GM23338 (cell line): ENCODE measurements around the gene MAPK6. TPM values are rescaled to one million over a fixed set of nuclear protein-coding genes. Genes with fewer than 3 reads are reported as not detected.

Experiments
- ATAC-seq: fragments of 200-7000 bp; cut with Tn5 transposase; 3 replicates; pipeline ENCODE4 v1.9.1; 2020
- DNase-seq: peaks from one replicate; pipeline ENCODE4 v3.0.0-alpha.2; 2015; ENCODE audit warnings: low spot score
- H2AFZ ChIP-seq: fragments of 200-600 bp; sonication (generic); 2 replicates; pipeline ENCODE4 v1.8.0; 2016; ENCODE audit warnings: antibody characterized with exemption, mild to moderate bottlenecking, moderate library complexity
- H3F3A ChIP-seq: fragments of 200-600 bp; sonication (generic); replicated peaks from 2 replicates; pipeline ENCODE4 v1.8.0; 2017; ENCODE audit warnings: antibody characterized with exemption, mixed run types, low read depth
- H3K27ac ChIP-seq: fragments of 200-600 bp; sonication (generic); 2 replicates; pipeline ENCODE4 v1.6.1; 2016; ENCODE audit warnings: low read depth
- H3K27me3 ChIP-seq: fragments of 200-600 bp; sonication (generic); 2 replicates; pipeline ENCODE4 v1.8.0; 2016; ENCODE audit warnings: mild to moderate bottlenecking, mixed run types, moderate library complexity; ENCODE audit not compliant: insufficient read depth
- H3K36me3 ChIP-seq: fragments of 200-600 bp; sonication (generic); 2 replicates; pipeline ENCODE4 v1.8.0; 2016; ENCODE audit warnings: mild to moderate bottlenecking; ENCODE audit not compliant: insufficient read depth
- H3K4me1 ChIP-seq: fragments of 200-600 bp; sonication (generic); 2 replicates; pipeline ENCODE4 v1.8.0; 2016; ENCODE audit warnings: mild to moderate bottlenecking, moderate library complexity; ENCODE audit not compliant: insufficient read depth
- H3K4me2 ChIP-seq: fragments of 200-600 bp; sonication (generic); 2 replicates; pipeline ENCODE4 v1.7.1; 2017; ENCODE audit warnings: mixed run types
- H3K4me3 ChIP-seq: fragments of 200-600 bp; sonication (generic); 2 replicates; pipeline ENCODE4 v1.6.1; 2016; ENCODE audit warnings: mixed run types
- H3K79me2 ChIP-seq: fragments of 200-600 bp; sonication (generic); replicated peaks from 2 replicates; pipeline ENCODE4 v1.8.0; 2017; ENCODE audit warnings: mild to moderate bottlenecking; ENCODE audit not compliant: insufficient read depth
- H3K9me2 ChIP-seq: fragments of 200-600 bp; sonication (generic); 2 replicates; pipeline ENCODE4 v1.8.0; 2017; ENCODE audit not compliant: insufficient read depth
- H4K20me1 ChIP-seq: fragments of 200-600 bp; sonication (generic); replicated peaks from 2 replicates; pipeline ENCODE4 v1.8.0; 2017; ENCODE audit warnings: mild to moderate bottlenecking; ENCODE audit not compliant: insufficient read depth
- H3K27ac Mint-ChIP-seq: 2 replicates; pipeline ENCODE4 v1.8.0; 2020; ENCODE audit warnings: inconsistent platforms, mild to moderate bottlenecking, moderate library complexity, mixed read lengths
- H3K27me3 Mint-ChIP-seq: 3 replicates; pipeline ENCODE4 v1.8.0; 2022; ENCODE audit warnings: low read depth, mild to moderate bottlenecking, moderate library complexity, mixed read lengths, inconsistent platforms; ENCODE audit not compliant: insufficient read depth, poor library complexity
- H3K36me3 Mint-ChIP-seq: 3 replicates; pipeline ENCODE4 v1.8.0; 2021; ENCODE audit warnings: low read depth, mild to moderate bottlenecking, inconsistent platforms, moderate library complexity, mixed read lengths
- H3K4me1 Mint-ChIP-seq: 3 replicates; pipeline ENCODE4 v1.8.0; 2020; ENCODE audit warnings: mild to moderate bottlenecking, inconsistent platforms, mixed read lengths
- H3K4me3 Mint-ChIP-seq: 3 replicates; pipeline ENCODE4 v1.8.0; 2021; ENCODE audit warnings: moderate library complexity, mild to moderate bottlenecking, inconsistent platforms, mixed read lengths
- H3K9me3 Mint-ChIP-seq: 3 replicates; pipeline ENCODE4 v1.8.0; 2020; ENCODE audit warnings: moderate library complexity, mild to moderate bottlenecking, inconsistent platforms, mixed read lengths
- CREB1 ChIP-seq: fragments of 250-450 bp; sonication (Bioruptor Pico); IDR thresholded peaks from 2 replicates; pipeline ENCODE4 v1.5.0; 2020; ENCODE audit warnings: low read depth, mild to moderate bottlenecking, moderate library complexity
- EZH2 ChIP-seq: fragments of 200-600 bp; sonication (generic); IDR thresholded peaks from one replicate; pipeline ENCODE4 v1.8.0; 2017; ENCODE audit warnings: antibody characterized with exemption, mild to moderate bottlenecking, low read depth; ENCODE audit not compliant: unreplicated experiment
- EZH2phosphoT487 ChIP-seq: fragments of 200-600 bp; sonication (generic); IDR thresholded peaks from one replicate; pipeline ENCODE4 v1.8.1; 2018; ENCODE audit warnings: antibody characterized with exemption; ENCODE audit not compliant: unreplicated experiment
- JUNB ChIP-seq: IDR thresholded peaks from one replicate; pipeline ENCODE4 v1.6.1; 2016; ENCODE audit warnings: antibody characterized with exemption; ENCODE audit not compliant: unreplicated experiment
- NANOG ChIP-seq: IDR thresholded peaks from 2 replicates; pipeline ENCODE4 v1.6.1; 2016; ENCODE audit warnings: antibody characterized with exemption, borderline replicate concordance
- POLR2AphosphoS5 ChIP-seq: IDR thresholded peaks from 2 replicates; pipeline ENCODE4 v1.6.1; 2016; ENCODE audit warnings: antibody characterized with exemption, low read depth
- STAT1 ChIP-seq: IDR thresholded peaks from one replicate; pipeline ENCODE4 v1.6.1; 2016; ENCODE audit warnings: antibody characterized with exemption; ENCODE audit not compliant: unreplicated experiment
- ZNF114 ChIP-seq: fragments of 250-450 bp; sonication (Bioruptor Pico); IDR thresholded peaks from 2 replicates; pipeline ENCODE4 v1.5.0; 2020; ENCODE audit warnings: mild to moderate bottlenecking, moderate library complexity
- ZNF331 ChIP-seq: fragments of 250-450 bp; sonication (Bioruptor Pico); IDR thresholded peaks from 2 replicates; pipeline ENCODE4 v1.5.0; 2020; ENCODE audit warnings: low read depth, mild to moderate bottlenecking, moderate library complexity
- polyA plus RNA-seq: library from polyadenylated mRNA; unstranded; fragments of >200 nt; fragmentation: Nextera tagmentation; extraction: Ambion mirVana; gene quantifications from 2 replicates; pipeline ENCODE4 v1.2.1, GENCODE V29; 2016
- total RNA-seq: library from RNA; depleted of rRNA; stranded (reverse); fragments of >200 nt; shearing (Covaris generic); gene quantifications from 2 replicates; pipeline ENCODE4 v1.2.3, GENCODE V29; 2014
- TF ChIP-seq, protein P1 (sequence below): fragments of 250-450 bp; sonication (Bioruptor Pico); IDR thresholded peaks from 2 replicates; pipeline ENCODE4 v1.5.0; 2020; ENCODE audit warnings: mild to moderate bottlenecking, moderate library complexity
- TF ChIP-seq, protein P2 (sequence below): IDR thresholded peaks from 2 replicates; pipeline ENCODE4 v1.6.1; 2016; ENCODE audit warnings: antibody characterized with exemption
- TF ChIP-seq, protein P3 (sequence below), 2 experiments: fragments of 200-600 bp in 1 of 2; sonication (generic) in 1 of 2; conservative IDR thresholded peaks; 2 replicates each; pipeline versions ENCODE4 v1.5.1 to v1.6.1; 2016 to 2017; ENCODE audit warnings: antibody characterized with exemption in 2 of 2, low read depth in 2 of 2, mild to moderate bottlenecking in 2 of 2, moderate library complexity in 1 of 2
- TF ChIP-seq, protein P4 (sequence below): IDR thresholded peaks from one replicate; pipeline ENCODE4 v1.6.1; 2018; ENCODE audit warnings: antibody characterized with exemption; ENCODE audit not compliant: unreplicated experiment

MAPK6 gene
- total and polyA plus RNA-seq, 2 experiments from 2014 or later = 40.9 to 92.3 TPM

DNA sequence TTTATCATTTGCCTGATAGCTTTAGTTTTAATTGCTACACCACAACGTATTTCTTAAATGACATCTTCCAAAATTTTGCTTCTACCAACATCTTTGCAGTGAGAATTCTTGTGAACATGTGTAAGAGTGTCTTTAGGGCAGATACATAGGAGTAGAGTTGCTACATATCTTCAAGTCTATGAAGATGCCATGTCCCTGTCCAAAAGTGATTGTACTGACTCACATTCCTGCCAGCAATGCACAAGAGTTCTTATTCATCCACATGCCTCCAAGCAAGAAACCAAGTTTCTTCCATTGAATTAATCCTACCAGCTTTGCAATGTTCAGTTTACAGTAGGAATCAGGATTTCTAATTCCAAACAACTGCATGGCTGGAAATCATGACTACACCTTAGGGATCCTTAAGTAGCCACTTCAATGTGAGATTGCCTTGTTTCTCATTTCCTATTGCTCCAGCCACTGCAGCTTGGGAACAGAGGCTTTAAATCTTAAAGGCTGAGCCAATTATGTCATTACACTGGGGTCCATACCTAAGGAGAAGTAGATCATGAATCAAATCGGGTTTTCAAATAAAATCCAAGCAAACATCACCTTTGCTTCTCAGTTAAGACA lies 49.1 kb downstream of the MAPK6 start:
- ATAC-seq (no peak), DNase-seq (no peak)
- Histone ChIP-seq H3K36me3 (peaks cover 22% of the 10 kb centered on the region), H3K9me2 (no peaks in the 10 kb centered on the region), H3F3A (0 out of 2 replicates have a peak, but pooled peaks cover 2% of the 10 kb centered on the region), H3K4me2 (no peak overlapping the region), H2AFZ (no peak overlapping the region), H4K20me1 (no peaks in the 10 kb centered on the region), H3K4me3 (no peak overlapping the region), H3K79me2 (no peaks in the 10 kb centered on the region), H3K4me1 (no peaks in the 10 kb centered on the region), H3K27ac (peak overlapping the region; percentile 42; the same call in 1 of the 2 replicates), H3K27me3 (no peaks in the 10 kb centered on the region)
- Mint-ChIP-seq H3K27ac (no peak overlapping the region), H3K9me3 (no peaks in the 10 kb centered on the region), H3K27me3 (peaks cover 3% of the 10 kb centered on the region), H3K36me3 (peaks cover 18% of the 10 kb centered on the region), H3K4me3 (no peak overlapping the region), H3K4me1 (peaks cover 7% of the 10 kb centered on the region)
- TF ChIP-seq ZNF331 (CRISPR knock-in tag) (no peak), STAT1 (no peak), ZNF114 (no peak), EZH2 (no peak), POLR2AphosphoS5 (no peak), EZH2phosphoT487 (no peak), CREB1 (CRISPR knock-in tag) (no peak), JUNB (no peak), NANOG (no peak)
- TF ChIP-seq, protein P1, sequence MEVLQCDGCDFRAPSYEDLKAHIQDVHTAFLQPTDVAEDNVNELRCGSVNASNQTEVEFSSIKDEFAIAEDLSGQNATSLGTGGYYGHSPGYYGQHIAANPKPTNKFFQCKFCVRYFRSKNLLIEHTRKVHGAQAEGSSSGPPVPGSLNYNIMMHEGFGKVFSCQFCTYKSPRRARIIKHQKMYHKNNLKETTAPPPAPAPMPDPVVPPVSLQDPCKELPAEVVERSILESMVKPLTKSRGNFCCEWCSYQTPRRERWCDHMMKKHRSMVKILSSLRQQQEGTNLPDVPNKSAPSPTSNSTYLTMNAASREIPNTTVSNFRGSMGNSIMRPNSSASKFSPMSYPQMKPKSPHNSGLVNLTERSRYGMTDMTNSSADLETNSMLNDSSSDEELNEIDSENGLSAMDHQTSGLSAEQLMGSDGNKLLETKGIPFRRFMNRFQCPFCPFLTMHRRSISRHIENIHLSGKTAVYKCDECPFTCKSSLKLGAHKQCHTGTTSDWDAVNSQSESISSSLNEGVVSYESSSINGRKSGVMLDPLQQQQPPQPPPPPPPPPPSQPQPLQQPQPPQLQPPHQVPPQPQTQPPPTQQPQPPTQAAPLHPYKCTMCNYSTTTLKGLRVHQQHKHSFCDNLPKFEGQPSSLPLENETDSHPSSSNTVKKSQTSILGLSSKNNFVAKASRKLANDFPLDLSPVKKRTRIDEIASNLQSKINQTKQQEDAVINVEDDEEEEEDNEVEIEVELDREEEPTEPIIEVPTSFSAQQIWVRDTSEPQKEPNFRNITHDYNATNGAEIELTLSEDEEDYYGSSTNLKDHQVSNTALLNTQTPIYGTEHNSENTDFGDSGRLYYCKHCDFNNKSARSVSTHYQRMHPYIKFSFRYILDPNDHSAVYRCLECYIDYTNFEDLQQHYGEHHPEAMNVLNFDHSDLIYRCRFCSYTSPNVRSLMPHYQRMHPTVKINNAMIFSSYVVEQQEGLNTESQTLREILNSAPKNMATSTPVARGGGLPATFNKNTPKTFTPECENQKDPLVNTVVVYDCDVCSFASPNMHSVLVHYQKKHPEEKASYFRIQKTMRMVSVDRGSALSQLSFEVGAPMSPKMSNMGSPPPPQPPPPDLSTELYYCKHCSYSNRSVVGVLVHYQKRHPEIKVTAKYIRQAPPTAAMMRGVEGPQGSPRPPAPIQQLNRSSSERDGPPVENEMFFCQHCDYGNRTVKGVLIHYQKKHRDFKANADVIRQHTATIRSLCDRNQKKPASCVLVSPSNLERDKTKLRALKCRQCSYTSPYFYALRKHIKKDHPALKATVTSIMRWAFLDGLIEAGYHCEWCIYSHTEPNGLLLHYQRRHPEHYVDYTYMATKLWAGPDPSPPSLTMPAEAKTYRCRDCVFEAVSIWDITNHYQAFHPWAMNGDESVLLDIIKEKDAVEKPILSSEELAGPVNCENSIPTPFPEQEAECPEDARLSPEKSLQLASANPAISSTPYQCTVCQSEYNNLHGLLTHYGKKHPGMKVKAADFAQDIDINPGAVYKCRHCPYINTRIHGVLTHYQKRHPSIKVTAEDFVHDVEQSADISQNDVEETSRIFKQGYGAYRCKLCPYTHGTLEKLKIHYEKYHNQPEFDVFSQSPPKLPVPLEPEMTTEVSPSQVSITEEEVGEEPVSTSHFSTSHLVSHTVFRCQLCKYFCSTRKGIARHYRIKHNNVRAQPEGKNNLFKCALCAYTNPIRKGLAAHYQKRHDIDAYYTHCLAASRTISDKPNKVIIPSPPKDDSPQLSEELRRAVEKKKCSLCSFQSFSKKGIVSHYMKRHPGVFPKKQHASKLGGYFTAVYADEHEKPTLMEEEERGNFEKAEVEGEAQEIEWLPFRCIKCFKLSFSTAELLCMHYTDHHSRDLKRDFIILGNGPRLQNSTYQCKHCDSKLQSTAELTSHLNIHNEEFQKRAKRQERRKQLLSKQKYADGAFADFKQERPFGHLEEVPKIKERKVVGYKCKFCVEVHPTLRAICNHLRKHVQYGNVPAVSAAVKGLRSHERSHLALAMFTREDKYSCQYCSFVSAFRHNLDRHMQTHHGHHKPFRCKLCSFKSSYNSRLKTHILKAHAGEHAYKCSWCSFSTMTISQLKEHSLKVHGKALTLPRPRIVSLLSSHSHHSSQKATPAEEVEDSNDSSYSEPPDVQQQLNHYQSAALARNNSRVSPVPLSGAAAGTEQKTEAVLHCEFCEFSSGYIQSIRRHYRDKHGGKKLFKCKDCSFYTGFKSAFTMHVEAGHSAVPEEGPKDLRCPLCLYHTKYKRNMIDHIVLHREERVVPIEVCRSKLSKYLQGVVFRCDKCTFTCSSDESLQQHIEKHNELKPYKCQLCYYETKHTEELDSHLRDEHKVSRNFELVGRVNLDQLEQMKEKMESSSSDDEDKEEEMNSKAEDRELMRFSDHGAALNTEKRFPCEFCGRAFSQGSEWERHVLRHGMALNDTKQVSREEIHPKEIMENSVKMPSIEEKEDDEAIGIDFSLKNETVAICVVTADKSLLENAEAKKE (CRISPR knock-in tag) = no peak
- TF ChIP-seq, protein P2, sequence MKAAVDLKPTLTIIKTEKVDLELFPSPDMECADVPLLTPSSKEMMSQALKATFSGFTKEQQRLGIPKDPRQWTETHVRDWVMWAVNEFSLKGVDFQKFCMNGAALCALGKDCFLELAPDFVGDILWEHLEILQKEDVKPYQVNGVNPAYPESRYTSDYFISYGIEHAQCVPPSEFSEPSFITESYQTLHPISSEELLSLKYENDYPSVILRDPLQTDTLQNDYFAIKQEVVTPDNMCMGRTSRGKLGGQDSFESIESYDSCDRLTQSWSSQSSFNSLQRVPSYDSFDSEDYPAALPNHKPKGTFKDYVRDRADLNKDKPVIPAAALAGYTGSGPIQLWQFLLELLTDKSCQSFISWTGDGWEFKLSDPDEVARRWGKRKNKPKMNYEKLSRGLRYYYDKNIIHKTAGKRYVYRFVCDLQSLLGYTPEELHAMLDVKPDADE = no peak
- TF ChIP-seq, protein P3, sequence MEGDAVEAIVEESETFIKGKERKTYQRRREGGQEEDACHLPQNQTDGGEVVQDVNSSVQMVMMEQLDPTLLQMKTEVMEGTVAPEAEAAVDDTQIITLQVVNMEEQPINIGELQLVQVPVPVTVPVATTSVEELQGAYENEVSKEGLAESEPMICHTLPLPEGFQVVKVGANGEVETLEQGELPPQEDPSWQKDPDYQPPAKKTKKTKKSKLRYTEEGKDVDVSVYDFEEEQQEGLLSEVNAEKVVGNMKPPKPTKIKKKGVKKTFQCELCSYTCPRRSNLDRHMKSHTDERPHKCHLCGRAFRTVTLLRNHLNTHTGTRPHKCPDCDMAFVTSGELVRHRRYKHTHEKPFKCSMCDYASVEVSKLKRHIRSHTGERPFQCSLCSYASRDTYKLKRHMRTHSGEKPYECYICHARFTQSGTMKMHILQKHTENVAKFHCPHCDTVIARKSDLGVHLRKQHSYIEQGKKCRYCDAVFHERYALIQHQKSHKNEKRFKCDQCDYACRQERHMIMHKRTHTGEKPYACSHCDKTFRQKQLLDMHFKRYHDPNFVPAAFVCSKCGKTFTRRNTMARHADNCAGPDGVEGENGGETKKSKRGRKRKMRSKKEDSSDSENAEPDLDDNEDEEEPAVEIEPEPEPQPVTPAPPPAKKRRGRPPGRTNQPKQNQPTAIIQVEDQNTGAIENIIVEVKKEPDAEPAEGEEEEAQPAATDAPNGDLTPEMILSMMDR (conservative IDR thresholded peaks at IDR 0.05; ENCODE audit: low read depth in 2 of 2) = no peak
- TF ChIP-seq, protein P4, sequence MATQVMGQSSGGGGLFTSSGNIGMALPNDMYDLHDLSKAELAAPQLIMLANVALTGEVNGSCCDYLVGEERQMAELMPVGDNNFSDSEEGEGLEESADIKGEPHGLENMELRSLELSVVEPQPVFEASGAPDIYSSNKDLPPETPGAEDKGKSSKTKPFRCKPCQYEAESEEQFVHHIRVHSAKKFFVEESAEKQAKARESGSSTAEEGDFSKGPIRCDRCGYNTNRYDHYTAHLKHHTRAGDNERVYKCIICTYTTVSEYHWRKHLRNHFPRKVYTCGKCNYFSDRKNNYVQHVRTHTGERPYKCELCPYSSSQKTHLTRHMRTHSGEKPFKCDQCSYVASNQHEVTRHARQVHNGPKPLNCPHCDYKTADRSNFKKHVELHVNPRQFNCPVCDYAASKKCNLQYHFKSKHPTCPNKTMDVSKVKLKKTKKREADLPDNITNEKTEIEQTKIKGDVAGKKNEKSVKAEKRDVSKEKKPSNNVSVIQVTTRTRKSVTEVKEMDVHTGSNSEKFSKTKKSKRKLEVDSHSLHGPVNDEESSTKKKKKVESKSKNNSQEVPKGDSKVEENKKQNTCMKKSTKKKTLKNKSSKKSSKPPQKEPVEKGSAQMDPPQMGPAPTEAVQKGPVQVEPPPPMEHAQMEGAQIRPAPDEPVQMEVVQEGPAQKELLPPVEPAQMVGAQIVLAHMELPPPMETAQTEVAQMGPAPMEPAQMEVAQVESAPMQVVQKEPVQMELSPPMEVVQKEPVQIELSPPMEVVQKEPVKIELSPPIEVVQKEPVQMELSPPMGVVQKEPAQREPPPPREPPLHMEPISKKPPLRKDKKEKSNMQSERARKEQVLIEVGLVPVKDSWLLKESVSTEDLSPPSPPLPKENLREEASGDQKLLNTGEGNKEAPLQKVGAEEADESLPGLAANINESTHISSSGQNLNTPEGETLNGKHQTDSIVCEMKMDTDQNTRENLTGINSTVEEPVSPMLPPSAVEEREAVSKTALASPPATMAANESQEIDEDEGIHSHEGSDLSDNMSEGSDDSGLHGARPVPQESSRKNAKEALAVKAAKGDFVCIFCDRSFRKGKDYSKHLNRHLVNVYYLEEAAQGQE = no peak
